ENCODE measurements around the gene G3BP2.

The G3BP2 gene

GRCh38 chr4:75637176-75637575 is 36.0 kb downstream of the G3BP2 start:
- DNase-seq, result no peak

GRCh38 chr4:75634951-75635350 is 38.3 kb downstream of the G3BP2 start:
- no peak for DNase-seq

- no peak for DNase-seq
These were observed 38.9 kb downstream of the G3BP2 start for GRCh38 chr4:75634281-75634680.

- DNase-seq, result no peak
These were observed 39.4 kb downstream of the G3BP2 start for GRCh38 chr4:75633846-75634245.

GRCh38 chr4:75630937-75631329 is 42.3 kb downstream of the G3BP2 start:
- DNase-seq, result no peak

GRCh38 chr4:75630174-75630936 is 42.9 kb downstream of the G3BP2 start, which contains the start of gene CDKL2:
CDKL2 (minus strand) TSS chr4:75630528; CDS start chr4:75625988, 4,540 bp downstream.
- DNase-seq, result peak; percentile 96

- no peak for DNase-seq
These were observed 44.0 kb downstream of the G3BP2 start for GRCh38 chr4:75629239-75629638.

GRCh38 chr4:75623026-75623425 is 50.2 kb downstream of the G3BP2 start:
- no peak for DNase-seq

- no peak for DNase-seq
These were observed 51.5 kb downstream of the G3BP2 start for GRCh38 chr4:75621715-75622114.

GRCh38 chr4:75612306-75612705 is 60.9 kb downstream of the G3BP2 start:
- DNase-seq, result no peak

GRCh38 chr4:75605928-75606327 is 67.3 kb downstream of the G3BP2 start:
- no peak for DNase-seq

GRCh38 chr4:75599647-75600046 is 73.6 kb downstream of the G3BP2 start:
- DNase-seq, result no peak

GRCh38 chr4:75598390-75598789 is 74.8 kb downstream of the G3BP2 start:
- DNase-seq, result no peak

- DNase-seq, result no peak
These were observed 77.2 kb downstream of the G3BP2 start for GRCh38 chr4:75596061-75596460.

GRCh38 chr4:75593393-75593792 is 79.8 kb downstream of the G3BP2 start:
- no peak for DNase-seq

Measured in retina (tissue), 1 donor.